IMR-90 (cell line): ENCODE data around the gene TIGAR. TPM values are rescaled to one million over a fixed set of nuclear protein-coding genes. Genes with fewer than 3 reads are reported as not detected.

Source experiments
- ATAC-seq: fragments of 200-7000 bp; cut with Tn5 transposase; 2 replicates; pipeline ENCODE4 v1.9.1; 2020; ENCODE audit warnings: low read depth, mild to moderate bottlenecking, moderate library complexity
- Bru-seq: library from RNA; stranded (reverse); fragments of 400-500 nt; gene quantifications from one replicate; lab custom pipeline; 2021; lab: Mats Ljungman, UMichigan
- BruChase-seq, 2 experiments: library from RNA; stranded (reverse); fragments of 400-500 nt; gene quantifications; one replicate each; lab custom pipeline; 2021; lab: Mats Ljungman, UMichigan
- BruUV-seq: library from RNA; stranded (reverse); fragments of 400-500 nt; replicated peaks from 2 replicates; lab custom pipeline; 2021; lab: Mats Ljungman, UMichigan
- CTCF ChIA-PET: fragments of 300-600 bp; formaldehyde crosslinking; extraction: SDS; loops from one replicate; lab custom pipeline; 2021; ENCODE audit warnings: antibody characterized with exemption; lab: Yijun Ruan, JAX
- POLR2A ChIA-PET: fragments of 300-600 bp; sonication (Branson Sonifier 250); formaldehyde crosslinking; loops from one replicate; lab custom pipeline; 2022; ENCODE audit warnings: antibody characterized with exemption; ENCODE audit not compliant: unreplicated experiment; lab: Charles Lee
- DNase-seq: peaks from one replicate; pipeline ENCODE4 v3.0.0; 2013
- H2AFZ ChIP-seq: replicated peaks from 2 replicates; pipeline ENCODE3; 2013; ENCODE audit warnings: low read length, mild to moderate bottlenecking; ENCODE audit not compliant: poor library complexity
- H2AK5ac ChIP-seq: 2 replicates; pipeline ENCODE4 v1.6.1; 2013; ENCODE audit warnings: low read depth, low read length, inconsistent platforms
- H2AK9ac ChIP-seq: replicated peaks from 2 replicates; pipeline ENCODE3; 2013; ENCODE audit warnings: mild to moderate bottlenecking, low read depth, low read length, moderate library complexity; ENCODE audit not compliant: poor library complexity
- H2BK120ac ChIP-seq: 2 replicates; pipeline ENCODE4 v1.6.1; 2013; ENCODE audit warnings: low read depth, low read length, inconsistent platforms
- H2BK15ac ChIP-seq: 3 replicates; pipeline ENCODE4 v1.6.1; 2013; ENCODE audit warnings: low read depth, low read length, inconsistent platforms
- H2BK20ac ChIP-seq: 2 replicates; pipeline ENCODE4 v1.6.1; 2013; ENCODE audit warnings: low read depth, mild to moderate bottlenecking, inconsistent platforms, low read length, moderate library complexity
- H2BK5ac ChIP-seq: 2 replicates; pipeline ENCODE4 v1.6.1; 2013; ENCODE audit warnings: mild to moderate bottlenecking, low read depth, low read length, inconsistent platforms; ENCODE audit not compliant: poor library complexity, severe bottlenecking
- H3K14ac ChIP-seq: replicated peaks from 2 replicates; pipeline ENCODE4 v1.6.1; 2013; ENCODE audit warnings: low read depth, low read length, inconsistent platforms
- H3K18ac ChIP-seq: 2 replicates; pipeline ENCODE4 v1.6.1; 2013; ENCODE audit warnings: low read depth, low read length, control low read depth
- H3K23ac ChIP-seq: 2 replicates; pipeline ENCODE4 v1.6.1; 2013; ENCODE audit warnings: low read depth, low read length, inconsistent platforms
- H3K27ac ChIP-seq: 2 replicates; pipeline ENCODE4 v1.5.1; 2013; ENCODE audit warnings: mild to moderate bottlenecking, control low read depth, low read length; ENCODE audit not compliant: insufficient read depth
- H3K27me3 ChIP-seq: 2 replicates; pipeline ENCODE4 v1.6.1; 2013; ENCODE audit warnings: low read length; ENCODE audit not compliant: control insufficient read depth, insufficient read depth
- H3K36me3 ChIP-seq: 2 replicates; pipeline ENCODE4 v1.6.1; 2013; ENCODE audit warnings: low read length, mixed read lengths; ENCODE audit not compliant: control insufficient read depth, insufficient read depth
- H3K4ac ChIP-seq: 2 replicates; pipeline ENCODE4 v1.6.1; 2013; ENCODE audit warnings: low read depth, low read length, inconsistent platforms
- H3K4me1 ChIP-seq: 2 replicates; pipeline ENCODE4 v1.6.1; 2013; ENCODE audit warnings: low read length, mixed read lengths; ENCODE audit not compliant: control insufficient read depth, insufficient read depth
- H3K4me2 ChIP-seq: 2 replicates; pipeline ENCODE4 v1.6.1; 2013; ENCODE audit warnings: low read depth, mild to moderate bottlenecking, control low read depth, low read length, moderate library complexity
- H3K4me3 ChIP-seq: 2 replicates; pipeline ENCODE4 v1.5.1; 2013; ENCODE audit warnings: low read depth, mild to moderate bottlenecking, control low read depth, low read length, moderate library complexity; ENCODE audit not compliant: insufficient read depth
- H3K56ac ChIP-seq: 2 replicates; pipeline ENCODE4 v1.6.1; 2013; ENCODE audit warnings: low read length, inconsistent platforms; ENCODE audit not compliant: insufficient read depth; ENCODE audit errors: extremely low read depth
- H3K79me1 ChIP-seq, 2 experiments: 2 replicates each; pipeline ENCODE4 v1.6.1; 2013; ENCODE audit warnings: low read length in 2 of 2, inconsistent platforms in 1 of 2, low read depth in 1 of 2
- H3K9ac ChIP-seq: 2 replicates; pipeline ENCODE4 v1.6.1; 2013; ENCODE audit warnings: low read depth, low read length, control low read depth
- H3K9me1 ChIP-seq: 2 replicates; pipeline ENCODE4 v1.6.1; 2013; ENCODE audit warnings: low read length, inconsistent platforms; ENCODE audit not compliant: insufficient read depth
- H3K9me3 ChIP-seq: 2 replicates; pipeline ENCODE4 v1.6.1; 2013; ENCODE audit warnings: low read length; ENCODE audit not compliant: control insufficient read depth, insufficient read depth
- H4K20me1 ChIP-seq: 2 replicates; pipeline ENCODE4 v1.6.1; 2013; ENCODE audit warnings: low read length, inconsistent platforms; ENCODE audit not compliant: insufficient read depth
- H4K5ac ChIP-seq: 2 replicates; pipeline ENCODE4 v1.6.1; 2013; ENCODE audit warnings: mild to moderate bottlenecking, low read depth, low read length, control low read depth
- H4K8ac ChIP-seq, 2 experiments: 2 replicates each; pipeline ENCODE4 v1.6.1; 2013; ENCODE audit warnings: low read depth in 2 of 2, low read length in 2 of 2, control low read depth in 1 of 2, inconsistent platforms in 1 of 2
- H4K91ac ChIP-seq: 2 replicates; pipeline ENCODE4 v1.6.1; 2013; ENCODE audit warnings: low read depth, low read length, inconsistent platforms; ENCODE audit not compliant: insufficient read depth
- BHLHE40 ChIP-seq: fragments of 150-350 bp; IDR thresholded peaks from 2 replicates; pipeline ENCODE4 v1.6.1; 2016; ENCODE audit warnings: mild to moderate bottlenecking, low read depth, low read length
- FOS ChIP-seq: fragments of 150-350 bp; IDR thresholded peaks from 2 replicates; pipeline ENCODE4 v1.6.1; 2016; ENCODE audit warnings: low read depth, low read length
- MAZ ChIP-seq: IDR thresholded peaks from 2 replicates; pipeline ENCODE4 v1.6.1; 2012; ENCODE audit warnings: low read depth, mild to moderate bottlenecking, low read length, improper control_type of control experiment, moderate library complexity, borderline replicate concordance
- MXI1 ChIP-seq: IDR thresholded peaks from 2 replicates; pipeline ENCODE4 v1.6.1; 2012; ENCODE audit warnings: low read depth, mild to moderate bottlenecking, low read length, moderate library complexity, borderline replicate concordance
- POLR2A ChIP-seq: IDR thresholded peaks from 2 replicates; pipeline ENCODE4 v1.6.1; 2012; ENCODE audit warnings: mild to moderate bottlenecking, low read depth, low read length
- RCOR1 ChIP-seq: IDR thresholded peaks from 2 replicates; pipeline ENCODE4 v1.6.1; 2012; ENCODE audit warnings: mild to moderate bottlenecking, low read length, improper control_type of control experiment; ENCODE audit not compliant: insufficient replicate concordance
- RFX5 ChIP-seq: IDR thresholded peaks from 2 replicates; pipeline ENCODE4 v1.8.0; 2012; ENCODE audit warnings: low read depth, mild to moderate bottlenecking, low read length, moderate library complexity
- USF2 ChIP-seq: fragments of 150-350 bp; IDR thresholded peaks from 2 replicates; pipeline ENCODE4 v1.6.1; 2017; ENCODE audit warnings: mild to moderate bottlenecking, antibody characterized with exemption, low read length, low read depth
- WGBS, 2 experiments: methylation state at CpG; one replicate each; pipeline versions ENCODE4 v1.1.5 to v1.1.7; 2013; ENCODE audit warnings: missing lambda C conversion rate in 2 of 2; ENCODE audit not compliant: insufficient read length in 1 of 2; ENCODE audit errors: extremely low coverage in 2 of 2; 5-methylcytosine and 5-hydroxymethylcytosine counted together
- dilution Hi-C: fragments of 300-500 bp; cut with HindIII; formaldehyde crosslinking; loops from one replicate; pipeline ENCODE4 v1.14.3; 2018; ENCODE audit warnings: low sequenced_read_pairs; ENCODE audit not compliant: unreplicated experiment
- in situ Hi-C: fragments of 300-500 bp; cut with MboI; formaldehyde crosslinking; loops from 3 replicates; pipeline ENCODE4 v1.14.3; 2019; ENCODE audit warnings: low sequenced_read_pairs, inconsistent platforms, mixed read lengths
- intact Hi-C: fragments of 100-400 bp; cut with micrococcal nuclease; formaldehyde crosslinking; loops from 2 replicates; pipeline ENCODE4 v1.10.0; 2022
- long read RNA-seq: library from polyadenylated mRNA; unstranded; transcript quantifications from one replicate; pipeline ENCODE4 v2.0.0, GENCODE V29; 2021; ENCODE audit not compliant: unreplicated experiment
- polyA plus RNA-seq, 3 experiments: library from polyadenylated mRNA; depleted of rRNA; stranded (reverse); fragments of >200 nt; gene quantifications; 2 replicates each; pipeline ENCODE4 v1.2.3, GENCODE V29; 2012; ENCODE audit warnings: low replicate concordance in 1 of 3
- total RNA-seq: library from RNA; depleted of rRNA; stranded (reverse); fragments of >200 nt; gene quantifications from 2 replicates; pipeline ENCODE4 v1.2.3, GENCODE V29; 2012; rRNA removed

TIGAR gene
- total RNA-seq (7.3 and 13.9 TPM in 2 replicates), polyA plus RNA-seq (2012; rRNA removed) (9.2 and 13.7 TPM in 2 replicates), Bru-seq, nascent RNA (percentile 76 among the genes with signal in this experiment), BruChase-seq, experiment 1, labeled RNA remaining after a 6-hour chase (percentile 92 among the genes with signal in this experiment), BruChase-seq, experiment 2, labeled RNA remaining after a 2-hour chase (percentile 95 among the genes with signal in this experiment)
- 1.3 and 2.7 TPM in 2 replicates for polyA plus RNA-seq (2012; cell fraction: cytosol; rRNA removed)
- 0.30 and 5.4 TPM in 2 replicates for polyA plus RNA-seq (2012; cell fraction: nucleus; rRNA removed; ENCODE audit: low replicate concordance)
- long read RNA-seq, transcript TIGAR-201 (6 exons, 2,782 nt) = major isoform, 35 of 44 reads
- long read RNA-seq, partial matches to known transcripts = 1 of 44 reads
- long read RNA-seq, other reads (novel, unspliced or antisense) = 8 of 44 reads

- Histone ChIP-seq H3K4ac (peak within 1 kb of the TSS; percentile 91), H2AK5ac (no peak within 1 kb of the TSS; the same call in 1 of the 2 replicates), H3K9me3 (no peaks in the 10 kb centered on the region), H3K14ac (peak within 1 kb of the TSS; percentile 76), H3K36me3 (peaks cover 3% of the 10 kb centered on the region; the same call in 1 of the 2 replicates), H2BK5ac (peak within 1 kb of the TSS; percentile 78), H3K4me2 (peak within 1 kb of the TSS; percentile 86), H2AFZ (peak within 1 kb of the TSS; percentile 98), H2AK9ac (peak within 1 kb of the TSS; percentile 80), H4K8ac (peak within 1 kb of the TSS; percentile 85 to 94), H2BK120ac (peak within 1 kb of the TSS; percentile 53), H3K79me1 (peaks cover 21 to 27% of the 10 kb centered on the region in 2 experiments; a peak in 3 of 4 replicates), H3K4me3 (peak within 1 kb of the TSS; percentile 94), H4K5ac (peak within 1 kb of the TSS; percentile 26), H4K91ac (peak within 1 kb of the TSS; percentile 73), H3K4me1 (peaks cover 2% of the 10 kb centered on the region; the same call in 1 of the 2 replicates), H2BK20ac (no peak within 1 kb of the TSS), H3K9me1 (no peaks in the 10 kb centered on the region; the same call in 1 of the 2 replicates), H3K9ac (peak within 1 kb of the TSS; percentile 89), H3K27ac (peak within 1 kb of the TSS; percentile 89), H4K20me1 (no peaks in the 10 kb centered on the region; the same call in 1 of the 2 replicates), H3K23ac (peak within 1 kb of the TSS; percentile 81), H2BK15ac (no peak within 1 kb of the TSS; the same call in 2 of the 3 replicates), H3K18ac (peak within 1 kb of the TSS; percentile 66; the same call in 1 of the 2 replicates), H3K27me3 (no peaks in the 10 kb centered on the region), H3K56ac (peak within 1 kb of the TSS; percentile 67)
- ChIA-PET POLR2A (interaction anchor here (0.6 kb wide), 1 partner anchor 204 kb away, joined by 3 read pairs; no protein-coding TSS in a partner anchor), CTCF (no interaction called here)
- TF ChIP-seq RCOR1 (peak; percentile 52), MXI1 (peak; percentile 73; the same call in 1 of the 2 replicates), USF2 (peak; percentile 49; the same call in 1 of the 2 replicates), MAZ (peak; percentile 99), RFX5 (no peak; the same call in 1 of the 2 replicates), BHLHE40 (peak; percentile 17; the same call in 1 of the 2 replicates), FOS (no peak), POLR2A (peak; percentile 95)
- no TSS peak for BruUV-seq
- DNase-seq (peak; percentile 93), ATAC-seq (peak; percentile 100)
- in situ Hi-C loops = no loop called here
- intact Hi-C loops = loop anchor here (5.0 kb wide), 1 partner anchor 216 kb away; the partner anchor contains the start of gene RAD51AP1
- dilution Hi-C loops = no loop called here
- WGBS, 2 experiments = 2% methylated on average over 27 of the region's 76 CpGs; no CpG with 5 or more reads in 1 of the 2 experiments
These were observed at the start of gene TIGAR for GRCh38 chr12:4320853-4321701. Gene TIGAR, plus strand, starts transcription at chr12:4321213. Its CDS starts 59 bp downstream, at chr12:4321272.
